ENCODE measurements around the gene C10orf95. TPM values are rescaled to one million over a fixed set of nuclear protein-coding genes. Genes with fewer than 3 reads are reported as not detected.
"Not testable (repeated sequence)": the region's sequence is repeated elsewhere in the genome, so short reads cannot be mapped to it uniquely, and the experiment has no call there.

The C10orf95 gene
- total RNA-seq, result under 1 TPM; 0.20 to 0.36 TPM

GRCh38 chr10:102451105-102451969 is at the start of gene C10orf95:
TSS of gene C10orf95 (minus strand) at chr10:102451543. CDS start at chr10:102451093, 450 bp downstream.
- peaks cover 26% of the 10 kb centered on the region for H3K4me1 Mint-ChIP-seq (ENCODE audit: low read depth)
- ATAC-seq (no peak), DNase-seq (peak; percentile 41)
- H3K4me3 Mint-ChIP-seq, result peak within 1 kb of the TSS; percentile 96
- ChIA-PET CTCF (interaction anchor here (0.8 to 5.0 kb wide), 15 partner anchors 8 to 221 kb away, joined by 3 to 34 read pairs (median 9); partner anchors contain the start of genes ACTR1A, CUEDC2, FBXL15 and NFKB2), POLR2A (interaction anchor here (0.6 to 6.4 kb wide), 20 partner anchors 10 to 336 kb away, joined by 3 to 102 read pairs (median 6); partner anchors contain the start of genes ACTR1A, CUEDC2, FBXL15 and NFKB2)
- H3K27ac Mint-ChIP-seq, result peak within 1 kb of the TSS; percentile 87
- no peaks in the 10 kb centered on the region for H3K27me3 Mint-ChIP-seq
- peaks cover 31% of the 10 kb centered on the region for H3K36me3 Mint-ChIP-seq (ENCODE audit: low read depth)
- TF ChIP-seq, protein P1, sequence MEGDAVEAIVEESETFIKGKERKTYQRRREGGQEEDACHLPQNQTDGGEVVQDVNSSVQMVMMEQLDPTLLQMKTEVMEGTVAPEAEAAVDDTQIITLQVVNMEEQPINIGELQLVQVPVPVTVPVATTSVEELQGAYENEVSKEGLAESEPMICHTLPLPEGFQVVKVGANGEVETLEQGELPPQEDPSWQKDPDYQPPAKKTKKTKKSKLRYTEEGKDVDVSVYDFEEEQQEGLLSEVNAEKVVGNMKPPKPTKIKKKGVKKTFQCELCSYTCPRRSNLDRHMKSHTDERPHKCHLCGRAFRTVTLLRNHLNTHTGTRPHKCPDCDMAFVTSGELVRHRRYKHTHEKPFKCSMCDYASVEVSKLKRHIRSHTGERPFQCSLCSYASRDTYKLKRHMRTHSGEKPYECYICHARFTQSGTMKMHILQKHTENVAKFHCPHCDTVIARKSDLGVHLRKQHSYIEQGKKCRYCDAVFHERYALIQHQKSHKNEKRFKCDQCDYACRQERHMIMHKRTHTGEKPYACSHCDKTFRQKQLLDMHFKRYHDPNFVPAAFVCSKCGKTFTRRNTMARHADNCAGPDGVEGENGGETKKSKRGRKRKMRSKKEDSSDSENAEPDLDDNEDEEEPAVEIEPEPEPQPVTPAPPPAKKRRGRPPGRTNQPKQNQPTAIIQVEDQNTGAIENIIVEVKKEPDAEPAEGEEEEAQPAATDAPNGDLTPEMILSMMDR (IDR thresholded peaks at IDR 0.05), result no peak
- no peaks in the 10 kb centered on the region for H3K9me3 Mint-ChIP-seq
- intact Hi-C loops (cut with micrococcal nuclease), result no loop called here

GRCh38 chr10:102500686-102501085 is 49.3 kb upstream of the C10orf95 start:
- H3K27me3 Mint-ChIP-seq; H3K4me3 Mint-ChIP-seq; H3K36me3 Mint-ChIP-seq (ENCODE audit: low read depth); DNase-seq; H3K9me3 Mint-ChIP-seq; H3K27ac Mint-ChIP-seq; ATAC-seq: not testable (repeated sequence)
- ChIA-PET POLR2A (interaction anchor here (0.6 to 2.7 kb wide), 6 partner anchors 19 to 80 kb away, joined by 3 to 8 read pairs (median 3); partner anchors contain the start of gene FBXL15), CTCF (interaction anchor here (0.7 to 5.4 kb wide), 5 partner anchors 21 to 145 kb away, joined by 3 to 19 read pairs (median 4); no protein-coding TSS in a partner anchor)
- H3K4me1 Mint-ChIP-seq (ENCODE audit: low read depth), result peaks cover 35% of the 10 kb centered on the region
- intact Hi-C loops (cut with micrococcal nuclease), result loop anchor here (5.0 kb wide), 1 partner anchor 97 kb away; no protein-coding TSS in a partner anchor

DNA sequence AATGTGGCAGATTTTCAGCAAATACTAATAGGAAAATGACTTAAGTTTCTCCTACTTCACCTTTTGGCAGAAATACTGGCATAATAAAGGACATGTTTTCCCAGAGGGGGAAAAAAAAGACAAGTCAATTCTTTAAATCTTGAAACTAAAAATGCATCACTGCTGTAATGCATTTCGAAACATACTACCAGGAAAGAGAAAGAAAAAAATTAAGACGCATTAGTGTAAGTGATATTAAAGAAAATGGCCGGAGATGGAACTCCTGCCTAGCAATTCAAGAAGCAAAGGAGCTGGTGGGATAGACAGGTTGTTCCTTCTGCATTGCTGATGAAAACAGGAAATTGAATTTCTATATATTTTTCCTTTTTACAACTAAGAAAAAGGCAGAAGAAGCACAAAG is 48.0 kb upstream of the C10orf95 start:
- TF ChIP-seq, protein P1 (IDR thresholded peaks at IDR 0.05), result no peak
- ATAC-seq (no peak), DNase-seq (no peak)
- no peak overlapping the region for H3K4me3 Mint-ChIP-seq
- no peak overlapping the region for H3K27ac Mint-ChIP-seq
- H3K27me3 Mint-ChIP-seq, result no peaks in the 10 kb centered on the region
- peaks cover 26% of the 10 kb centered on the region for H3K4me1 Mint-ChIP-seq (ENCODE audit: low read depth)
- H3K36me3 Mint-ChIP-seq (ENCODE audit: low read depth), result no peaks in the 10 kb centered on the region
- ChIA-PET POLR2A (no interaction called here), CTCF (interaction anchor here (1.6 to 1.8 kb wide), 2 partner anchors 20 to 84 kb away, joined by 5 read pairs; no protein-coding TSS in a partner anchor)
- H3K9me3 Mint-ChIP-seq, result no peaks in the 10 kb centered on the region
- intact Hi-C loops (cut with micrococcal nuclease), result no loop called here

DNA sequence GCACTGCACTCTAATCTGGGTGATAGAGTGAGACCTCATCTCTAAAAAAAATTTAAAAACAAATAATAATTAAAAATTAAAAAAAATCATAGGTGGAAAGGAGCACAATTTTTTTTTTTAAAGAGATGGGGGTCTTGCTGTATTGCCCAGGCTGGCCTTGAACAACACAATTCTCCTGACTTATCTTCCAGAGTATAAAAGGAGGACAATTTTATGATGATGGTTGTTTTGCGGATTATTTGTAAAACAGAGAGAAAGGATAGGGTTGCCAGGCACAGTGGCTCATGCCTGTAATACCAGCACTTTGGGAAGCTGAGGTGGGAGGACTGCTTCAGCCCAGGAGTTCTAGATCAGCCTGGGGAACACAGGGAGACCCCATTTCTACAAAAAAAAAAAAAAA is 46.2 kb upstream of the C10orf95 start:
- Mint-ChIP-seq H3K27me3 (no peaks in the 10 kb centered on the region), H3K4me3 (no peak overlapping the region), H3K36me3 (ENCODE audit: low read depth) (no peaks in the 10 kb centered on the region), H3K27ac (no peak overlapping the region), H3K9me3 (no peaks in the 10 kb centered on the region), H3K4me1 (ENCODE audit: low read depth) (peaks cover 35% of the 10 kb centered on the region)
- CTCF ChIA-PET, result interaction anchor here (1.1 to 1.5 kb wide), 2 partner anchors 36 to 86 kb away, joined by 3 to 5 read pairs; no protein-coding TSS in a partner anchor
- DNase-seq, result no peak
- POLR2A ChIA-PET, result interaction anchor here (0.7 to 1.1 kb wide), 2 partner anchors 47 to 139 kb away, joined by 3 to 4 read pairs; no protein-coding TSS in a partner anchor
- intact Hi-C loops (cut with micrococcal nuclease), result no loop called here
- TF ChIP-seq, protein P1 (IDR thresholded peaks at IDR 0.05), result no peak
- ATAC-seq, result no peak

GRCh38 chr10:102493771-102494170 is 42.4 kb upstream of the C10orf95 start:
- DNase-seq, result no peak
- ChIA-PET CTCF (interaction anchor here (0.6 to 2.1 kb wide), 4 partner anchors 15 to 106 kb away, joined by 4 to 5 read pairs (median 4); no protein-coding TSS in a partner anchor), POLR2A (no interaction called here)
- Mint-ChIP-seq H3K27me3 (no peaks in the 10 kb centered on the region), H3K27ac (no peak overlapping the region), H3K4me1 (ENCODE audit: low read depth) (peaks cover 26% of the 10 kb centered on the region), H3K4me3 (no peak overlapping the region), H3K9me3 (no peaks in the 10 kb centered on the region), H3K36me3 (ENCODE audit: low read depth) (peaks cover 2% of the 10 kb centered on the region)
- ATAC-seq, result no peak
- intact Hi-C loops (cut with micrococcal nuclease), result no loop called here
- TF ChIP-seq, protein P1 (IDR thresholded peaks at IDR 0.05), result no peak

All from activated CD8-positive, alpha-beta T cell treated with anti-CD3 and anti-CD28 coated beads for 36 hours (primary cell).